ENCODE data around the gene NRIP1. TPM values are rescaled to one million over a fixed set of nuclear protein-coding genes. Genes with fewer than 3 reads are reported as not detected.

NRIP1 gene
- total RNA-seq, 1 experiment from 2014 or later, result 29.6 TPM

GRCh38 chr21:14964621-14965020, 100.2 kb downstream of the NRIP1 start:
- POLR2A ChIA-PET, result no interaction called here
- RAD21 ChIA-PET (ENCODE audit: low non-redundant PET in 1 of 2, low total read pairs in 2 of 2, uncharacterized antibody in 2 of 2, unreplicated experiment in 2 of 2), result no interaction called here
- no TSS peak for BruUV-seq (replicated peaks)
- intact Hi-C loops (cut with micrococcal nuclease), result no loop called here
- Histone ChIP-seq H3K9me2 (ENCODE audit: insufficient read depth) (no peaks in the 10 kb centered on the region), H3K27me3 (ENCODE audit: insufficient read depth, low read length) (no peaks in the 10 kb centered on the region), H4K20me1 (ENCODE audit: insufficient read depth) (no peaks in the 10 kb centered on the region), H3K9me3 (ENCODE audit: control insufficient read depth in 1 of 2, insufficient read depth in 1 of 2, low read depth in 1 of 2, low read length in 2 of 2) (no peaks in the 10 kb centered on the region; a peak in 1 of 4 replicates), H3K27ac (ENCODE audit: low read depth, low read length) (no peak overlapping the region), H3K36me3 (ENCODE audit: control insufficient read depth in 1 of 2, insufficient read depth in 2 of 2, low read length in 2 of 2) (peaks cover 6% of the 10 kb centered on the region in 2 experiments; a peak in 2 of 4 replicates), H3K4me1 (ENCODE audit: control insufficient read depth in 1 of 2, insufficient read depth in 2 of 2, low read length in 2 of 2) (no peaks in the 10 kb centered on the region), H3K4me2 (ENCODE audit: low read length) (no peak overlapping the region), H3K79me2 (ENCODE audit: insufficient read depth, low read length) (no peaks in the 10 kb centered on the region; the same call in 1 of the 2 replicates), H3K4me3 (replicated peaks in 1 of 2; ENCODE audit: low read depth in 1 of 2, low read length in 2 of 2) (no peak overlapping the region), H2AFZ (ENCODE audit: low read depth, low read length, poor library complexity, severe bottlenecking) (no peak overlapping the region), H3K9ac (ENCODE audit: low read length) (no peak overlapping the region)
- ATAC-seq (no peak), DNase-seq (ENCODE audit: low read depth, low spot score) (no peak)
- TF ChIP-seq POLR2AphosphoS5 (IDR thresholded peaks at IDR 0.05; ENCODE audit: low read depth, low read length), result no peak
- TF ChIP-seq, protein P1, sequence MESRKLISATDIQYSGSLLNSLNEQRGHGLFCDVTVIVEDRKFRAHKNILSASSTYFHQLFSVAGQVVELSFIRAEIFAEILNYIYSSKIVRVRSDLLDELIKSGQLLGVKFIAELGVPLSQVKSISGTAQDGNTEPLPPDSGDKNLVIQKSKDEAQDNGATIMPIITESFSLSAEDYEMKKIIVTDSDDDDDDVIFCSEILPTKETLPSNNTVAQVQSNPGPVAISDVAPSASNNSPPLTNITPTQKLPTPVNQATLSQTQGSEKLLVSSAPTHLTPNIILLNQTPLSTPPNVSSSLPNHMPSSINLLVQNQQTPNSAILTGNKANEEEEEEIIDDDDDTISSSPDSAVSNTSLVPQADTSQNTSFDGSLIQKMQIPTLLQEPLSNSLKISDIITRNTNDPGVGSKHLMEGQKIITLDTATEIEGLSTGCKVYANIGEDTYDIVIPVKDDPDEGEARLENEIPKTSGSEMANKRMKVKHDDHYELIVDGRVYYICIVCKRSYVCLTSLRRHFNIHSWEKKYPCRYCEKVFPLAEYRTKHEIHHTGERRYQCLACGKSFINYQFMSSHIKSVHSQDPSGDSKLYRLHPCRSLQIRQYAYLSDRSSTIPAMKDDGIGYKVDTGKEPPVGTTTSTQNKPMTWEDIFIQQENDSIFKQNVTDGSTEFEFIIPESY (IDR thresholded peaks at IDR 0.05; ENCODE audit: extremely low read depth, insufficient replicate concordance, low read length), result no peak
- TF ChIP-seq ZFX (IDR thresholded peaks at IDR 0.05), result no peak
- no peak for TF ChIP-seq ZNF274 (IDR thresholded peaks at IDR 0.05; ENCODE audit: low read depth, low read length)
- CTCF ChIA-PET, result no interaction called here

DNA sequence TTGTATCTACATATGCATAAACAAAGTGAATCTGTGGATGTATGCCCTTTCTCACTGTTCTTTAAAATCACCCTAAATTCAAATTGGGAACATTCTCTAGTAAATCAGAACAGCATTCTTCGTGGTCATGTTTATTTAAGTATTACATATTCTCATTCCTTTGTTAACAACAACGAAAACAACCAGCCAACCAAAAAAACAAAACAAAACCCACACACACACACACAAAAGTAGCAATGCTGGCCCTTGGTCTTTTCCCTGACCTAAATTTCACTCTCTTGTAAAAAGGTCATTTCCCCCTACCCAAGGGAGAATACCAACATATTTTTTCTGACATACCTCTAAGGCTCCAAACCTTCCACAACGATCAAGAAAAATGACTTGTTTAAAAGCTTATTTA, 102.6 kb downstream of the NRIP1 start:
- H3K9me3 ChIP-seq (ENCODE audit: control insufficient read depth in 1 of 2, insufficient read depth in 1 of 2, low read depth in 1 of 2, low read length in 2 of 2), result no peaks in the 10 kb centered on the region; a peak in 1 of 4 replicates
- no peak overlapping the region for H2AFZ ChIP-seq (ENCODE audit: low read depth, low read length, poor library complexity, severe bottlenecking)

More for the DNA sequence above, 102.6 kb downstream of the NRIP1 start:
- H3K27ac ChIP-seq (ENCODE audit: low read depth, low read length), result no peak overlapping the region
- ChIA-PET CTCF (no interaction called here), POLR2A (no interaction called here), RAD21 (ENCODE audit: low non-redundant PET in 1 of 2, low total read pairs in 2 of 2, uncharacterized antibody in 2 of 2, unreplicated experiment in 2 of 2) (no interaction called here)
- no peak overlapping the region for H3K4me2 ChIP-seq (ENCODE audit: low read length)
- H3K4me1 ChIP-seq (ENCODE audit: control insufficient read depth in 1 of 2, insufficient read depth in 2 of 2, low read length in 2 of 2), result no peaks in the 10 kb centered on the region
- no peaks in the 10 kb centered on the region for H3K27me3 ChIP-seq (ENCODE audit: insufficient read depth, low read length)
- peaks cover 1 to 6% of the 10 kb centered on the region in 2 experiments; a peak in 2 of 4 replicates for H3K36me3 ChIP-seq (ENCODE audit: control insufficient read depth in 1 of 2, insufficient read depth in 2 of 2, low read length in 2 of 2)
- no peaks in the 10 kb centered on the region for H4K20me1 ChIP-seq (ENCODE audit: insufficient read depth)
- TF ChIP-seq ELF1 (IDR thresholded peaks at IDR 0.05; ENCODE audit: borderline replicate concordance, low read depth) (no peak), EGR1 (IDR thresholded peaks at IDR 0.05; ENCODE audit: low read depth) (no peak), YY1 (IDR thresholded peaks at IDR 0.05; ENCODE audit: extremely low read depth, insufficient replicate concordance, low read depth, low read length) (no peak)
- no peaks in the 10 kb centered on the region; the same call in 1 of the 2 replicates for H3K79me2 ChIP-seq (ENCODE audit: insufficient read depth, low read length)
- intact Hi-C loops (cut with micrococcal nuclease), result no loop called here
- H3K9me2 ChIP-seq (ENCODE audit: insufficient read depth), result no peaks in the 10 kb centered on the region
- no peak for DNase-seq (ENCODE audit: low read depth, low spot score)
- no peak overlapping the region for H3K9ac ChIP-seq (ENCODE audit: low read length)
- no peak overlapping the region for H3K4me3 ChIP-seq (replicated peaks in 1 of 2; ENCODE audit: low read depth in 1 of 2, low read length in 2 of 2)
- BruUV-seq (replicated peaks), result no TSS peak
- no peak for ATAC-seq

Data from HCT116 (cell line).